Common myeloid progenitor, CD34-positive (primary cell): ENCODE results near the gene SNTA1.
"Not testable (repeated sequence)": the region's sequence is repeated elsewhere in the genome, so short reads cannot be mapped to it uniquely, and the experiment has no call there.

ENCODE experiments used
- CTCF ChIA-PET: fragments of 350-600 bp; sonication (Branson Sonifier 250); formaldehyde crosslinking; loops from one replicate; lab custom pipeline; 2021; ENCODE audit warnings: antibody characterized with exemption; lab: Charles Lee
- POLR2A ChIA-PET: fragments of 350-600 bp; sonication (Branson Sonifier 250); formaldehyde crosslinking; loops from one replicate; lab custom pipeline; 2021; ENCODE audit warnings: antibody characterized with exemption; lab: Charles Lee
- DNase-seq, 3 donors: peaks; one replicate each; pipeline versions ENCODE4 v3.0.0 to v3.0.0-alpha.2; 2013
- H3K27ac ChIP-seq, 2 experiments: 1 replicate in 1 of 2; 2 replicates in 1 of 2; pipeline ENCODE4 v1.7.0; 2013; ENCODE audit warnings: inconsistent platforms in 2 of 2, low read length in 2 of 2, mild to moderate bottlenecking in 2 of 2, low read depth in 1 of 2, moderate library complexity in 1 of 2; ENCODE audit not compliant: severe bottlenecking in 2 of 2, insufficient read depth in 1 of 2, poor library complexity in 1 of 2
- H3K27me3 ChIP-seq, 5 experiments: replicated peaks in 2 of 5; 1 replicate in 3 of 5; 2 replicates in 2 of 5; pipeline versions ENCODE4 v1.6.1 to v1.7.0; 2013; ENCODE audit warnings: low read length in 4 of 5, mild to moderate bottlenecking in 2 of 5, moderate library complexity in 2 of 5, inconsistent platforms in 1 of 5; ENCODE audit not compliant: insufficient read depth in 5 of 5, control insufficient read depth in 4 of 5
- H3K36me3 ChIP-seq, 4 experiments: 1 replicate in 2 of 4; 2 replicates in 2 of 4; pipeline versions ENCODE4 v1.6.1 to v1.7.0; 2013; ENCODE audit warnings: low read length in 3 of 4, control low read depth in 1 of 4, mild to moderate bottlenecking in 1 of 4; ENCODE audit not compliant: control insufficient read depth in 4 of 4, insufficient read depth in 4 of 4
- H3K4me1 ChIP-seq, 4 experiments: 1 replicate in 3 of 4; 2 replicates in 1 of 4; pipeline versions ENCODE4 v1.6.1 to v1.7.1; 2013; ENCODE audit warnings: low read length in 3 of 4, mild to moderate bottlenecking in 3 of 4, control low read depth in 1 of 4, inconsistent platforms in 1 of 4, moderate library complexity in 1 of 4; ENCODE audit not compliant: control insufficient read depth in 4 of 4, insufficient read depth in 4 of 4; ENCODE audit errors: control extremely low read depth in 1 of 4
- H3K4me3 ChIP-seq, 7 experiments: 1 replicate in 4 of 7; 2 replicates in 3 of 7; pipeline versions ENCODE4 v1.5.1 to v1.7.0; 2013; ENCODE audit warnings: mild to moderate bottlenecking in 7 of 7, low read length in 6 of 7, moderate library complexity in 6 of 7, inconsistent platforms in 2 of 7, low read depth in 2 of 7, control low read depth in 1 of 7; ENCODE audit not compliant: insufficient read depth in 4 of 7, control insufficient read depth in 1 of 7; ENCODE audit errors: extremely low read depth in 1 of 7
- H3K9me3 ChIP-seq, 5 experiments: 1 replicate in 4 of 5; 2 replicates in 1 of 5; pipeline versions ENCODE4 v1.6.1 to v1.7.1; 2013; ENCODE audit warnings: low read length in 4 of 5, mild to moderate bottlenecking in 2 of 5, inconsistent platforms in 1 of 5, low read depth in 1 of 5, moderate library complexity in 1 of 5; ENCODE audit not compliant: control insufficient read depth in 4 of 5, insufficient read depth in 2 of 5; ENCODE audit errors: control extremely low read depth in 1 of 5
- WGBS: methylation state at CpG from one replicate; pipeline ENCODE4 v1.1.5; 2013; ENCODE audit not compliant: insufficient coverage; 5-methylcytosine and 5-hydroxymethylcytosine counted together

The SNTA1 gene

DNA sequence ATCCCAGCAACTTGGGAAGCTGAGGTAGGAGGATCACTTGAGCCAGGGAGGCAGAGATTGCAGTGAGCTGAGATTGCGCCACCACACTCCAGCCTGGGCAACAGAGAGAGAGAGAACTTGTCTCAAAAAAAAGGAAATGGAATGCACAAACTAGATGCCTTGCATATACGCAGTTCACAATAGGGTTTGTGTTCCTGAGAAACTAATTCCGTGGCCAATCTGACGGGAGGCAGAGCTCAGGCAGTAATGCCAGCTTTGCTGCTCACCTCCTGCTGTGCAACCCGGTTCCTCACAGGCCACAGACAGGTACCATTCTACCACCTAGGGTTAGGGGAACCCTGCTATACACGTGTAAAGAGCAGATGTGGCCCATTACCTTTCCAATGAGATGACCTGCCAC, 43.6 kb downstream of the SNTA1 start:
- Histone ChIP-seq H3K27ac (peak overlapping the region in 1 of 2 experiments; percentile 86), H3K4me3 (peak overlapping the region in 4 of 7 experiments; percentile 91 to 100 (median 98))
- POLR2A ChIA-PET, result no interaction called here

DNA sequence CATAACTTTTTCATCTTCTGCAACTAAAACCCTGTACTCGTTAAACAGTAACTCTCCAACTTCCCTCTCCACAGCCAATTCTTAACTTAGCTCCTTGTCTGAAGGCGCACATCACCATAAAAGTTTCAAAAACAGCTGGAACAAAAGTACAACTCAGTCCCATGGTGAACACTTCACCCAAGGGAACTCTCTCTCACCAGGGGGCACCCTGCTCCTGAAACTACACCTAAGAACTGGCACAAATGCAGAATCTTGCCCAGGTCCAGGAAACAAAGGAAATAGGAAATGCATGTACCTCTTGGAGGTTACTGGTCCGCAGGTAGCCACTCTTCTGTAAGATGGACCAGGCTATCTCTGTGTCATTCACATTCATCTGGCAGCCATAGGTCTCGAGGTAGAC, 48.8 kb downstream of the SNTA1 start:
- ChIA-PET CTCF (interaction anchor here (1.3 kb wide), 1 partner anchor 17 kb away, joined by 3 read pairs; no protein-coding TSS in a partner anchor), POLR2A (no interaction called here)
- no peak overlapping the region for H3K4me3 ChIP-seq
- H3K27me3 ChIP-seq, result no peaks in the 10 kb centered on the region
- H3K9me3 ChIP-seq, result no peaks in the 10 kb centered on the region
- DNase-seq, result peak in 2 of 3 donors; percentile 13 to 21
- 91% methylated on average over 4 of the region's 4 CpGs for WGBS
- peaks cover 21 to 48% (median 37%) of the 10 kb centered on the region in 4 experiments for H3K36me3 ChIP-seq
- H3K4me1 ChIP-seq, result peaks cover 0 to 1% (median under 1%) of the 10 kb centered on the region in 4 experiments
- no peak overlapping the region for H3K27ac ChIP-seq

More for the DNA sequence above, 43.6 kb downstream of the SNTA1 start:
- Histone ChIP-seq H3K9me3 (no peaks in the 10 kb centered on the region), H3K4me1 (peaks cover 0 to 23% (median 17%) of the 10 kb centered on the region in 4 experiments), H3K27me3 (no peaks in the 10 kb centered on the region), H3K36me3 (peaks cover under 1 to 12% (median 8%) of the 10 kb centered on the region in 4 experiments)
- 76% methylated on average over 5 of the region's 6 CpGs for WGBS
- CTCF ChIA-PET, result interaction anchor here (1.4 to 1.5 kb wide), 2 partner anchors 254 to 288 kb away, joined by 3 read pairs; no protein-coding TSS in a partner anchor
- DNase-seq, result no peak

DNA sequence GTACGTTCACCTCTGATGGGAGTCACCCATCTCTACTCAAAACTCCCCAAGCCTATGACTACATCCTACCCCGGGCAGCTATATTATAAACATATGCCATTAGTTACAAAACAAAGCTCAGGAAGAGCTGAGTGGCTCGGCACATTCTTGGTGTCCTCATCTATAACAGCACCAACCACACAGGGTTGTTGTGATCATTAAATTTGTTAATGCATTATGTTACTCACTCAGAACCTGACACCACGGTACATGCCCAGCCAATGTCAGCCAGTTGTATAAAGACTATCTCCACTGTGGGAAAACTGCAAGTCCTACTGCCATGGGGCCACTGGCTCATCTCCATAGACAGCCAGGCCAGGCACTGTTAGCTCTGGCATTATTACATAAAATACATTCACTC, 50.0 kb downstream of the SNTA1 start:
- no peaks in the 10 kb centered on the region for H3K4me1 ChIP-seq
- H3K27me3 ChIP-seq, result no peaks in the 10 kb centered on the region
- H3K9me3 ChIP-seq, result no peaks in the 10 kb centered on the region
- no peak overlapping the region for H3K4me3 ChIP-seq
- no peak for DNase-seq
- CTCF ChIA-PET, result interaction anchor here (1.3 kb wide), 1 partner anchor 18 kb away, joined by 3 read pairs; no protein-coding TSS in a partner anchor
- H3K27ac ChIP-seq, result no peak overlapping the region
- no CpG with 5 or more reads among the region's 4 CpGs for WGBS
- H3K36me3 ChIP-seq, result peaks cover 21 to 49% (median 36%) of the 10 kb centered on the region in 4 experiments
- POLR2A ChIA-PET, result no interaction called here

DNA sequence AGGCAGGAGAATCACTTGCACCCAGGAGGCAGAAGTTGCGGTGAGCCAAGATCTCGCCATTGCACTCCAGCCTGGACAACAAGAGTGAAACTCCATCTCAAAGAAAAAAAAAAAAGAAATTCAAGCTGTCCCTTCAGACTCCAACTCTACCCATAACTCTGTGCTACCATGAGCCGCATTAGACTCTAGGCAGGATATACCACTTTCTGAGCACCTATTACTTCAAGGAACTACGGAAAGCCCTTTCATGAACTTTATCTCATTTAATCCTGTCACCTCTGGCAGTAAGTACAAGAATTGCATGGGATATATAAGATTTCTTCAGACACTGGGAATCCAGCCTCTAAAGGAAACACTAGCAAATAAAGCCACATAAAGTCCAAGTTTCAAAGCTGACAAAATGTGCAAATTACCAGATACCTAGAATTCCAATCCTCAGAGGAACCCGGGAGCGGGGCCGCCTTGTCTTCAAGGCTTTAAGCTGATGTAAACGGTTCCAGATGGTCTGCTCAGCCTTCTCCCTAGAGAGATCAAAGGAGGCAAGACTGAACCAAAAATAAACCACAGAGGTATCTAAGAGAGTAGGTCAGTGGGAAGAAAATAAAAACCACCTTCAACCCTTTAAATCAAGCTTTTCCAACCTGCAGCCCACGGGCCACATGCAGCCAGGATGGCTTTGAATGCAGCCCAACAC, 51.7 kb downstream of the SNTA1 start:
- CTCF ChIA-PET, result no interaction called here
- DNase-seq, result no peak
- no peaks in the 10 kb centered on the region for H3K9me3 ChIP-seq
- H3K36me3 ChIP-seq, result peaks cover 26 to 57% (median 38%) of the 10 kb centered on the region in 4 experiments
- H3K27me3 ChIP-seq, result no peaks in the 10 kb centered on the region
- H3K27ac ChIP-seq, result no peak overlapping the region
- POLR2A ChIA-PET, result interaction anchor here (0.6 kb wide), 1 partner anchor 26 kb away, joined by 8 read pairs; no protein-coding TSS in a partner anchor
- 100% methylated on average over 6 of the region's 9 CpGs for WGBS
- no peak overlapping the region for H3K4me3 ChIP-seq
- H3K4me1 ChIP-seq, result no peaks in the 10 kb centered on the region

DNA sequence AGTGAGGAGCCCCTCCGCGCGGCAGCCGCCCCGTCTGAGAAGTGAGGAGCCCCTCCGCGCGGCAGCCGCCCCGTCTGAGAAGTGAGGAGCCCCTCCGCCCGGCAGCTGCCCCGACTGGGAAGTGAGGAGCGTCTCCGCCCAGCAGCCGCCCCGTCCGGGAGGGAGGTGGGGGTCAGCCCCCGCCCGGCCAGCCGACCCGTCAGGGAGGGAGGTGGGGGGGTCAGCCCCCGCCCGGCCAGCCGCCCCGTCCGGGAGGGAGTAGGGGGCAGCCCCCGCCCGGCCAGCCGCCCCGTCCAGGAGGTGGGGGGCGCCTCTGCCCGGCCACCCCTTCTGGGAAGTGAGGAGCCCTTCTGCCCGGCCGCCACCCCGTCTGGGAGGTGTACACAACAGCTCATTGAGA, 54.2 kb downstream of the SNTA1 start:
- POLR2A ChIA-PET, result not testable (repeated sequence)
- 100% methylated on average over 15 of the region's 36 CpGs for WGBS

DNA sequence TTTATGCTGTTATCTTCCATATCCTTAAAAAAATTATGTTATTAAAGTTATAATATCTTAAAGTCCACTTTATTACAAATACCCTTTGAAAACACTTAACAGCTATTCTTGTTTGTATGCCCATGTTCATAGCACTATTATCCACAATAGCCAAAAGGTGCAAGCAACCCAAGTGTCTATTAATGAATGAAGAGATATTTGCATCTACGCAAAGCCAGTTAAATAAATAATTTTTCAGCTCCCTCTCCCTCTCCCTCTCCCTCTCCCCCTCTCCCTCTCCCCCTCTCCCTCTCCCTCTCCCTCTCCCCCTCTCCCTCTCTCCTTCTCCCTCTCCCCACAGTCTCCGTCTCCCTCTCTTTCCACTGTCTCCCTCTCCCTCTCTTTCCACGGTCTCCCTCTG, 55.3 kb downstream of the SNTA1 start:
- CTCF ChIA-PET, result no interaction called here
- Histone ChIP-seq H3K27ac (no peak overlapping the region), H3K27me3 (no peaks in the 10 kb centered on the region), H3K4me1 (no peaks in the 10 kb centered on the region), H3K36me3 (peaks cover 18 to 59% (median 39%) of the 10 kb centered on the region in 4 experiments), H3K4me3 (no peak overlapping the region), H3K9me3 (no peaks in the 10 kb centered on the region)
- no peak for DNase-seq
- no CpG with 5 or more reads among the region's 3 CpGs for WGBS
- POLR2A ChIA-PET, result interaction anchor here (0.6 kb wide), 1 partner anchor 81 kb away, joined by 5 read pairs; no protein-coding TSS in a partner anchor

More for the DNA sequence above, 54.2 kb downstream of the SNTA1 start:
- DNase-seq, H3K27me3 ChIP-seq, H3K4me1 ChIP-seq, H3K27ac ChIP-seq, H3K4me3 ChIP-seq, H3K9me3 ChIP-seq, CTCF ChIA-PET: not testable (repeated sequence)
- peaks cover 18 to 63% (median 43%) of the 10 kb centered on the region in 4 experiments for H3K36me3 ChIP-seq

DNA sequence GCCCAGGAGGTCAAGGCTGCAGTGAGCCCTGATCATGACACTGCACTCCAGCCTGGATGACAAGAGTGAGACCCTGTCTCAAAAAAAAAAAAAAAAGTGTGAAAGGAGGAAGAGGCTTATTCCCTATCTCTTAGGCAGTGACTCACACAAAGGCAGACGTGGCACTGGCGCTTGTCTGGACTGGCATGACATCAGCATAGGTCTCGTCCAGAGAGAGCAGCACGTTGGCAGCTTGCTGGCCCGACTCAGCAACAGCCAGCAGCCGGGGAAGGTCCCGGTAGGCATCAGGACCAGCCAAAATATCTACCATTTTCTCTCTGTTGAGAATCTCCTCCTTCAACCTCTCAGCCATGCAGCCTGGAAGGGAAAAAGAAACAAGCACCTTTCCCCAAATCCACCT, 56.4 kb downstream of the SNTA1 start:
- no peaks in the 10 kb centered on the region for H3K27me3 ChIP-seq
- no peak overlapping the region for H3K27ac ChIP-seq
- no peaks in the 10 kb centered on the region for H3K4me1 ChIP-seq
- CTCF ChIA-PET, result interaction anchor here (0.6 to 0.8 kb wide), 2 partner anchors 86 to 1959 kb away, joined by 3 read pairs; no protein-coding TSS in a partner anchor
- 80% methylated on average over 1 of the region's 7 CpGs for WGBS
- H3K36me3 ChIP-seq, result peaks cover 15 to 53% (median 35%) of the 10 kb centered on the region in 4 experiments
- DNase-seq, result no peak
- H3K4me3 ChIP-seq, result no peak overlapping the region
- H3K9me3 ChIP-seq, result no peaks in the 10 kb centered on the region
- POLR2A ChIA-PET, result no interaction called here
